Suppressor macrophage treated with lipopolysaccharide for 1 hour (primary cell): ENCODE measurements around the gene ARHGAP10.
A peak's percentile ranks its signal among the peaks of the same experiment; 100 is the strongest.

Experiments
- DNase-seq, 3 donors: peaks; one replicate each; pipeline ENCODE4 v3.0.0-alpha.2; 2020 to 2022

Gene ARHGAP10

GRCh38 chr4:148108766-148109165 is 376.9 kb downstream of the ARHGAP10 start:
- no peak for DNase-seq

GRCh38 chr4:148109216-148109615 is 377.3 kb downstream of the ARHGAP10 start:
- no peak for DNase-seq

GRCh38 chr4:148110169-148110568 is 378.3 kb downstream of the ARHGAP10 start:
- no peak for DNase-seq

GRCh38 chr4:148112231-148112982 is 380.5 kb downstream of the ARHGAP10 start:
- DNase-seq: peak; percentile 43 to 75 (median 63)

- DNase-seq: peak in 1 of 3 donors; percentile 9
Measured at GRCh38 chr4:148114436-148114835, 382.5 kb downstream of the ARHGAP10 start.

GRCh38 chr4:148116264-148116663 is 384.4 kb downstream of the ARHGAP10 start:
- DNase-seq: no peak

GRCh38 chr4:148116969-148117368 is 385.1 kb downstream of the ARHGAP10 start:
- no peak for DNase-seq

GRCh38 chr4:148118179-148118578 is 386.3 kb downstream of the ARHGAP10 start:
- DNase-seq: no peak

GRCh38 chr4:148118633-148119032 is 386.7 kb downstream of the ARHGAP10 start:
- DNase-seq: no peak

- DNase-seq: no peak
Measured at GRCh38 chr4:148120216-148120615, 388.3 kb downstream of the ARHGAP10 start.
